SH-SY5Y (cell line): Measurements from ENCODE around the gene CAV3.

Experiments
- GATA2 ChIP-seq: IDR thresholded peaks from 2 replicates; pipeline ENCODE4 v1.6.1; 2011; ENCODE audit warnings: mild to moderate bottlenecking, low read depth, low read length
- GATA3 ChIP-seq: IDR thresholded peaks from 2 replicates; pipeline ENCODE4 v1.6.1; 2011; ENCODE audit warnings: low read depth, mild to moderate bottlenecking, low read length, moderate library complexity

DNA sequence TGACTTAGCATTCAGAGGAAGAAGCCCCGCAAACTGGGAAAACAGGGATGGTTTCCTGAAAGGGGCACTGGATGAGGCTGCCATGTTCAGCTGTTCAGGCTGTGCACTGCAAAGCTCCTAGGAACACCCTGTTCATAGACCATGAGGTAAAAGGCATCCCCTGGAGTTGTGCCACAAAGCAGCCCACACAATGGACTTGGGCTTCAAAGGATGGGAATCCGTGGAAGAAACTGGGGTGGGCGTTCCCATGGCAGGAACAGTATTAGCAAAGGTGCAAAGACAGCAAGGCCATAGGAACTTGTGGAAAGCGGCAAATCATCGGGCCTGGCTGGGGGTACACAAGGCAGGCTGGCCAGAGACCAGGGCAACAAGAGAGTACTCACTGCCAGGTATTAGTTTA, 26.9 kb downstream of the CAV3 start:
- TF ChIP-seq GATA2 (no peak), GATA3 (no peak)
